Ishikawa (cell line): ENCODE measurements around the gene CGB1.
"Not testable (repeated sequence)": the region's sequence is repeated elsewhere in the genome, so short reads cannot be mapped to it uniquely, and the experiment has no call there.

ENCODE experiments used
- CEBPB ChIP-seq: IDR thresholded peaks from 2 replicates; pipeline ENCODE4 v1.6.1; 2012
- CREB1 ChIP-seq: IDR thresholded peaks from 2 replicates; pipeline ENCODE4 v1.6.1; 2012; ENCODE audit warnings: low read depth
- EGR1 ChIP-seq: IDR thresholded peaks from 2 replicates; pipeline ENCODE4 v1.6.1; 2012
- EP300 ChIP-seq: IDR thresholded peaks from 2 replicates; pipeline ENCODE4 v1.6.1; 2012; ENCODE audit warnings: borderline replicate concordance
- FOXM1 ChIP-seq: IDR thresholded peaks from 2 replicates; pipeline ENCODE4 v1.6.1; 2012; ENCODE audit warnings: low read depth, borderline replicate concordance
- NFIC ChIP-seq: IDR thresholded peaks from 2 replicates; pipeline ENCODE4 v1.6.1; 2012
- RAD21 ChIP-seq: IDR thresholded peaks from 2 replicates; pipeline ENCODE4 v1.6.1; 2012; ENCODE audit warnings: low read depth
- TAF1 ChIP-seq: IDR thresholded peaks from 2 replicates; pipeline ENCODE4 v1.6.1; 2012; ENCODE audit warnings: low read depth, mild to moderate bottlenecking
- TCF12 ChIP-seq: IDR thresholded peaks from 2 replicates; pipeline ENCODE4 v1.6.1; 2012; ENCODE audit warnings: low read depth
- TEAD4 ChIP-seq: IDR thresholded peaks from 2 replicates; pipeline ENCODE4 v1.6.1; 2012
- USF1 ChIP-seq: IDR thresholded peaks from 2 replicates; pipeline ENCODE4 v1.6.1; 2012
- YY1 ChIP-seq: IDR thresholded peaks from 2 replicates; pipeline ENCODE4 v1.6.1; 2012; ENCODE audit warnings: low read depth
- ZBTB7A ChIP-seq: IDR thresholded peaks from 2 replicates; pipeline ENCODE4 v1.6.1; 2012; ENCODE audit warnings: low read depth
- TF ChIP-seq, protein P1 (sequence below): IDR thresholded peaks from 2 replicates; pipeline ENCODE4 v1.6.1; 2012
- TF ChIP-seq, protein P2 (sequence below): IDR thresholded peaks from 2 replicates; pipeline ENCODE4 v1.6.1; 2012; ENCODE audit warnings: low read depth, mild to moderate bottlenecking

The CGB1 gene

DNA sequence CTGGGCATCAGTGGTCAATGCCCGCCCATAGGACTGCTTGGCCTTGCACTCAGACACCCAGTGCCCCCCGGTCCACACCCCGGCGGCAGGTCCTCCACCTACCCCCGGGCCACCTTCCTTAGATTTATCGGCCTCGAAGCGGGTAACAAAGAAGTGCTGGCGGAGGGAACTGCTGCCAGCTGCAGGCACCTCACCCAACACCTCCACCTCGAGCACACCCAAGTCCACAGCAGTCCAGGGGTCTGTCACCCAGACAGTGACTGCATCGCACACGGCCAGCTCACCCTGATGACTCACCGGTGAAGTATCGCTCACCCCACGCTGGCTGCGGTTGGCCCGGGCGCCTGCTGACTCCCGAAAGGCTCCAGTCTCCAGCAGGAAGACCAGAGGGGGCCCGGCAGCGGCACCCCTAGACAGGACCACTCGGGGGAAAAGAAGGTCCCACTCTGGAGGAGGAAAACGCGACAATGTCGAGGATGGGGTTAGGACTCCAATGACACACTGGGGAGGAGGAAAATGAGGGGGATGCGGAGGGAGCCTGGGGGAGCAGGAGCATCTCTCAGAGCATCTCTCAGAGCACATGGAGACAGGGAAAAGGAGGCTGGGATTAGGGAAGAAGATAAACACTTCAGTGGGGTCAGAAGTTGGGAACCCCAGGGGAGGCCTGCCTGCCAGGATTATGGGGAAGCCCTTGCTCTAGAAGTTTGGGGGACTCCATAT lies 2.0 kb upstream of the CGB1 start:
- peak; percentile 50; the same call in 1 of the 2 replicates for TF ChIP-seq ZBTB7A
- TF ChIP-seq TEAD4 = 0 out of 2 replicates have a peak, but pooled peaks have one; percentile 31
- peak; percentile 22; the same call in 1 of the 2 replicates for TF ChIP-seq TCF12
- peak; percentile 53; the same call in 1 of the 2 replicates for TF ChIP-seq EP300

- TF ChIP-seq CREB1 = peak; percentile 44; the same call in 1 of the 2 replicates
- TF ChIP-seq RAD21 = peak; percentile 33
- peak; percentile 65 for TF ChIP-seq TEAD4
- TF ChIP-seq, protein P1, sequence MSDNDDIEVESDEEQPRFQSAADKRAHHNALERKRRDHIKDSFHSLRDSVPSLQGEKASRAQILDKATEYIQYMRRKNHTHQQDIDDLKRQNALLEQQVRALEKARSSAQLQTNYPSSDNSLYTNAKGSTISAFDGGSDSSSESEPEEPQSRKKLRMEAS = peak; percentile 65
These were observed 4.9 kb downstream of the CGB1 start, which contains the start of gene CGB2 for GRCh38 chr19:49031642-49032301. Gene CGB2, plus strand, starts transcription at chr19:49031890. Its CDS starts 206 bp downstream, at chr19:49032096.

GRCh38 chr19:49024233-49024632 lies 12.5 kb downstream of the CGB1 start, which contains the start of gene CGB3:
Gene CGB3, minus strand, starts transcription at chr19:49024333. Its CDS starts 362 bp downstream, at chr19:49023971.
- TF ChIP-seq, protein P1 = not testable (repeated sequence)
- not testable (repeated sequence) for TF ChIP-seq EGR1, YY1

DNA sequence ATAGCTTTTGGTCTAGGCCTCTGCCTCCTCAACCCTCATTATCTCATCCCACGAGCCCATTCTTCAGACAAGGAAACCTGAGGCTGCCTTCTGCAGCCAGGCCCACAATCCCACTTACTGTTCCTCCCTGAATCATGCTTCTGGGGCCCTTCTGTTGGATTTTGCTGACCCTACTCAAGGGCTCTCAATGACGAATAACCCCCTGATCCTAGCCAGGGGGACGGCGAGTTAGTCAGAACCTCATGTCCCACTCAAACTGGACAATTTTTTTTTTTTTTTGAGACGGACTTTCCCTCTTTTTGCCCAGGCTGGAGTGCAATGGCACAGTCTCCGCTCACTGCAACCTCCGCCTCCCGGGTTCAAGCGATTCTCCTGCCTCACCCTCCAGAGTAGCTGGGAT lies 14.6 kb downstream of the CGB1 start:
- TF ChIP-seq ZBTB7A (no peak), FOXM1 (no peak), EGR1 (no peak), RAD21 (no peak), TEAD4 (no peak), NFIC (no peak), TAF1 (no peak), CREB1 (no peak), TCF12 (no peak), CEBPB (no peak), USF1 (no peak), EP300 (no peak), YY1 (no peak)
- TF ChIP-seq, protein P1 = no peak
- TF ChIP-seq, protein P2, sequence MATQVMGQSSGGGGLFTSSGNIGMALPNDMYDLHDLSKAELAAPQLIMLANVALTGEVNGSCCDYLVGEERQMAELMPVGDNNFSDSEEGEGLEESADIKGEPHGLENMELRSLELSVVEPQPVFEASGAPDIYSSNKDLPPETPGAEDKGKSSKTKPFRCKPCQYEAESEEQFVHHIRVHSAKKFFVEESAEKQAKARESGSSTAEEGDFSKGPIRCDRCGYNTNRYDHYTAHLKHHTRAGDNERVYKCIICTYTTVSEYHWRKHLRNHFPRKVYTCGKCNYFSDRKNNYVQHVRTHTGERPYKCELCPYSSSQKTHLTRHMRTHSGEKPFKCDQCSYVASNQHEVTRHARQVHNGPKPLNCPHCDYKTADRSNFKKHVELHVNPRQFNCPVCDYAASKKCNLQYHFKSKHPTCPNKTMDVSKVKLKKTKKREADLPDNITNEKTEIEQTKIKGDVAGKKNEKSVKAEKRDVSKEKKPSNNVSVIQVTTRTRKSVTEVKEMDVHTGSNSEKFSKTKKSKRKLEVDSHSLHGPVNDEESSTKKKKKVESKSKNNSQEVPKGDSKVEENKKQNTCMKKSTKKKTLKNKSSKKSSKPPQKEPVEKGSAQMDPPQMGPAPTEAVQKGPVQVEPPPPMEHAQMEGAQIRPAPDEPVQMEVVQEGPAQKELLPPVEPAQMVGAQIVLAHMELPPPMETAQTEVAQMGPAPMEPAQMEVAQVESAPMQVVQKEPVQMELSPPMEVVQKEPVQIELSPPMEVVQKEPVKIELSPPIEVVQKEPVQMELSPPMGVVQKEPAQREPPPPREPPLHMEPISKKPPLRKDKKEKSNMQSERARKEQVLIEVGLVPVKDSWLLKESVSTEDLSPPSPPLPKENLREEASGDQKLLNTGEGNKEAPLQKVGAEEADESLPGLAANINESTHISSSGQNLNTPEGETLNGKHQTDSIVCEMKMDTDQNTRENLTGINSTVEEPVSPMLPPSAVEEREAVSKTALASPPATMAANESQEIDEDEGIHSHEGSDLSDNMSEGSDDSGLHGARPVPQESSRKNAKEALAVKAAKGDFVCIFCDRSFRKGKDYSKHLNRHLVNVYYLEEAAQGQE = no peak

DNA sequence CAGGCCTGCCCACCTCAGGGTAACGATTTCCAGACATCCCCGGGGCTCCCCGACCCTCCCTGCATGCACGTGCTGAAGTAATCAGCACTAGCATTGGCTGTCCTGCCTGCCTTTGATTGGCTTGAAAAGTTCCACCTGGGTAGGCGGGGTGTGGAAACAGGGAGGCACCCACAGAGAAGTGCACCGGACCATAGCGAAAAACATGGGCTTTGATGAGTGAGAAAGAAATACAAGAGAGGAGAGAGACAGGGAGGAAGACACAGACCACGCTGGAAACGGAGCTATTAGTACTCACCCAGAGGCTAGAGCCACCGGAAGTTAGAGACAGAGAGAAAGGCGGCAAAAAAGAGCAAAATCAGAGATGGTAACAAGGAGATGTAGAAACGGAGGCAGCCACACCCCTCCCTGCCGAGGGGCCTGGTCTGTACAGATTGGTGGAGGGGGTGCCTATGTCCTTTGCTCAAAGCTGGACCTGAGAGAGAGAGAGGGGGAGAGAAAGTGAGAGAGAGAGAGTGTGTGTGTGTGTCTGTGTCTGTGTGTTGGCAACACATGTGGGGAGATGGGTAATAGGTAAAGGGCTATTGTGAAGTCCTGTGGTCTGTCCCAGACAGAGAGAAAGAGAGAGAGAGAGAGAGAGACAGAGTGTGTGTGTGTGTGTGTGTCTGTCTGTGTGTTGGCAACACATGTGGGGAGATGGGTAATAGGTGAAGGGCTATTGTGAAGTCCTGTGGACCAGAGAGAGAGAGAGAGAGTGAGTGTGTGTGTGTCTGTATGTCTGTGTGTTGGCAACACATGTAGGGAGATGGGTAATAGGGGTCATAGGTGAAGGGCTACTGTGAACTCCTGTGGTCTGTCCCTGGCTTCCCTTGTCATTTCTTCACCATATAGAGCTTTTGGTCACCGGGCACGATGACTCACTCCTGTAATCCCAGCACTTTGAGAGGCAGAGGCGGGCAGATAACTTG lies 15.5 kb downstream of the CGB1 start:
- TF ChIP-seq CREB1 = no peak
- TF ChIP-seq, protein P1 = peak; percentile 91
- TF ChIP-seq TEAD4 = no peak
- no peak for TF ChIP-seq RAD21
- peak; percentile 58; the same call in 1 of the 2 replicates for TF ChIP-seq USF1
- TF ChIP-seq CEBPB = no peak

DNA sequence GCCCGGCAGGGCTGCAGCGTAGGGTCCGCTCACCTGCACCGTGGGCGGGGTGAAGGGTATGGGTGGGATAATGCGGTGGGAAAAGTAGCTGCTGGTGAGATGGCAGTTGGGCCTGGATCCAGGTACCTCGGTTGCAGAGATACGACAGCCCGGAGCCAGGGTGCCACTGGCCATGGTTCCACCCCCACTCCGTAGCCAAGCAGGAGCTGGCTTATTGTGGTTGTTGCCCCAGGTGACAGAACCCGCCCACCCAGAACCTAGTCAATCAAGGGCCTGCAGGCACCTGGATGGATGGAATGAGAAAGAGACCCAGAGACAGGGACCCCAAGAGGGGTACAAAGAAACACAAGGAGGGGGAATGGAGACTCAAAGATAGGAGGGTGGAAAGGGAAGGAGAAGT lies 16.4 kb downstream of the CGB1 start:
- TF ChIP-seq, protein P1 = no peak
- TF ChIP-seq EP300 (no peak), NFIC (no peak), RAD21 (no peak), TCF12 (no peak), CEBPB (no peak), ZBTB7A (no peak), FOXM1 (no peak), TEAD4 (no peak), EGR1 (no peak)
- TF ChIP-seq, protein P2 = no peak
